NT2/D1 (cell line): ENCODE measurements around the gene EDN3.

Experiments
- SUZ12 ChIP-seq: IDR thresholded peaks from 2 replicates; pipeline ENCODE4 v1.6.1; 2011; ENCODE audit not compliant: insufficient read length, insufficient read depth; ENCODE audit errors: extremely low read depth
- YY1 ChIP-seq: IDR thresholded peaks from 2 replicates; pipeline ENCODE4 v1.6.1; 2011; ENCODE audit not compliant: insufficient read length, insufficient read depth
- ZNF274 ChIP-seq: IDR thresholded peaks from 2 replicates; pipeline ENCODE4 v1.6.1; 2011; ENCODE audit warnings: mild to moderate bottlenecking, low read depth, low read length

DNA sequence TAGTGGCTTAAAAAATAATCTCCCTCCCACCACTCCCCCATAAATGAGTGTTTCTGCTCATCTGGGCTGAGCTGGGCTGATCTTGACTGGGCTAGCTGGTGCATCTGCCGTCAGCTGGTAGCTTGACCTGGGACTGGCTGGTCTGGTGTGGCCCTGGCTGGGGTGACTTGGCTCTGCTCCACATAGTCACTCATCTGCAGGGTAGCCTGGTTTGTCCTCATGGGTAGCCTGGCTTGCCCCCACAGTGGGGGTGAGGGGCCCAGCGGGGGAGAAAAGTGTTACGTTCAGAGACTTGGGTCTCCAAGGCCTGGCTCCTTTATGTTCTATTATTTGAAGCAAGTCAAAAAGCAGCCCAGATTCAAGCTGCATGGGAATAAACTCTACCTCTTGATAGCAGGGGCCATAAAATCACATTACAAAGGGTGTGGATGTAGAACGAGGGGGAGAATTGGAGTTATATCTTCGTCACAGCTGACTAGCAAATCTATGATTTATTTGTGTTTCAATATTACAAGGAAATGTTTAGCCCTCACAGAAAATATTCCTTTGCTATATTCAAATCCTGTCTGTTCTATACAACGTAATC, 32.9 kb downstream of the EDN3 start:
- no peak for TF ChIP-seq ZNF274
- no peak for TF ChIP-seq YY1
- TF ChIP-seq SUZ12, result no peak
